ENCODE results near the gene PRKAR1B.
"Not testable (repeated sequence)": the region's sequence is repeated elsewhere in the genome, so short reads cannot be mapped to it uniquely, and the experiment has no call there.

PRKAR1B gene

DNA sequence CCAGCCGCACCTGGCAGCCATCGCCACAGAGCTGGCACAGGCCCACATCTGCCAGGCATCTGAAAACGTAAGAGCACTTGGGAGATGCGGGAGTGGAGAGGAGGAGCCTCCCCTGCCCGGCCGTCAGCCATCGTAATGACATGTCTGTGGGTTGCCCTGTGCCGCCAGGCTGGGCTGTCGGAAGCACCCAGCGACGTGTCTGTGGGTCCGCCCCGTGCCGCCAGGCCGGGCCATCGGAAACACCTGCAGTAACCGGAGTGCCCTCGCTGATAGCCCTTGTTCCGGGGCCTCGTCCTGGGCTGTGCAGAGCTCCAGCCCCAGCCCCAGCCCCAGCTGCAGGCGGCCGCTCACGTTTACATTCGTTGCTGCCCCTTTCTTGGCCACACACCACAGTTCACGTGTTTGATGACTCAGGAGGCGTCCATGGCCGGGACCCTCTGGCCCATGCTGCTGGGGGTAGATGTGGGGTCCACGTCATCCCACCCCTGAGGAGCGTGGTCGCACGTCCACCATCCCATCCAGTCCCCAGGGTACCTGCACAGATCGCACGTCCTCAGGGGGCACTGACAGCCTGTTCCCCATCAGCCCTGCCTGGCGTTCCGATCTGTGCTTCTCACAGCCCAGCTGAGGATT lies 30.0 kb upstream of the PRKAR1B start:
- DNase-seq (ENCODE audit: low spot score): no peak

DNA sequence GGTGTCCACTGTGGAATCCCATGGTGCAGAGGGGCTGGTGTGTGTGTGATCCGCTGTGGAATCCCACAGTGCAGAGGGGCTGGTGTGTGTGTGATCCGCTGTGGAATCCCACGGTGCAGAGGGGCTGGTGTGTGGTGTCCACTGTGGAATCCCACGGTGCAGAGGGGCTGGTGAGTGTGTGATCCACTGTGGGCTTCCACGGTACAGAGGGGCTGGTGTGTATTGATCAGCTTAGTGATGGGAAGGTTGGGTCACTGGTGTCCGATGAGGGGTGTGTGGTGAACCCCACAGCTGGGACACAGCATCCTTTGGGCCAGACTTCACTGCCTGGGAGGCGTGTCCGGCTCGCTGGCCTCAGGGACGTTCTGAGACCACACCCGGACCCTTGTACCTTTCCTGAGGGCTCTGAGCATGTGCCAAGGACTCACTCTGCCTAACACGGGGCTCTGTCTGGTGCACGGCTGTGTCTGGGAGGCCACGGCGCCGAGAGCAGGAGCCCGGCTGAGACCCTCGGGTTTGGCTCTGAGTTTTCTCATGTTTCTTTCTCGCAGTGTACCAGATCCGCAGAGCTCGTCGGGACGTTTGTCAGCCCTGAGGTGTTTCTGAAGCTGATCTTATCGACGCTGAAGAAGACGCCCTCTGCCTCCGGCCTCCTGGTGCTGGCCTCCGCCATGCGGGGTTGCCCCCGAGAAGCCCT lies 29.3 kb upstream of the PRKAR1B start:
- no peak for DNase-seq (ENCODE audit: low spot score)

DNA sequence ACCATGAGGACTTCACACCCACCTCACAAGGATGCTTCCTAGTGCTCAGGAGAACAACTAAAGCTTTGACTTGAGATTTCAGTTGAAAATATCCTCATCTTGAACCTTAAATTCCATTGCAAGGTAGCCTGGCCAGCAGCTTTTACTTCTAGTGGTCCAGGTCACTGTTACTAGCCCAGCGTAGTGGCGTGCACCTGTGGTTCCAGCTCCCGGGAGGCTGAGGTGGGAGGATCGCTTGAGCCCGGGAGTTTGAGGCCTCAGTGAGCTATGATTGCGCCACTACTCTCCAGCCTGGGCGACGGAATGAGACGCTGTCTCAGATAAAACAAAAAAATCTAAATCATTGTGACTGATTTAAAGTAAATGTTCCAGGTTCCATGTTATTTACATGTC lies 28.3 kb upstream of the PRKAR1B start:
- no peak for DNase-seq (ENCODE audit: low spot score)

DNA sequence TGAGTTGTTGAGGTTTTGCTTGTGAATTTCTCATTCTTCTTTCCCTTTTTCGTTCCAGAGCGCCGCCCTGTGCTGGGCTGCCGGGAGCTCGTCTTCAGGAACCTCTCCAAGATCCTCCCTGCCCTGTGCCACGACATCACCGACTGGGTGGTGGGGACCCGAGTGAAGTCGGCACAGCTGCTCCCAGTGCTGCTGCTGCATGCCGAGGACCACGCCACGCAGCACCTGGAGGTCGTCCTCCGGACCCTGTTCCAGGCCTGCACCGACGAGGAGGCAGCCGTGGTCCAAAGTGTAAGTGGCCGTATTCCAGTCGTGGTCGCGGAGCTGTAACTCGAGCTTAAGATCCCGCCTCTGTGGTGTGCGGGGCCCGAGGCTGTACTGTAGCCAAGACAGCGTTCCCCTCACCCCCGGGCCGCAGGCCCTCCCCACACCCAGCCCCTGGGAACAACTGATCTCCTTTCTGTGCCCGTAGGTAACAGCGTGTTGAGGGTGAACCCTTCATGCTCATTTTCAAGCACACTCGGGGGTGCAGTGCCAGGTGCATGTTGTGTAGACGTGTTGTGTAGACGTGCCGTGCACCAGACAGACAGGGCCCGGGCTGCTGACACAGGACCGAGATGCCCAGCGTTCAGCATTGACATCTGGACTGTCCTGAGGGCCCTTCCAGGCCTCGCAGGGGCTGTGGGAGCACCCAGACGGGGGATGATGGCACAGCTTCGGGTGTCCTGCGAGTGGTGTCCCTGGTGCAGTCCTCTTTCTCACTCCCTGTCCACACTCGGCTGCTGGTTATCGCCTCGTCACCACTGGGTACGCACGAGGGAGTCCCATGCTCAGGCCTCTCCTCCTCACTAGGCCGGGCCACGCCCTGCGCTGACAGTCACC lies 27.7 kb upstream of the PRKAR1B start:
- no peak for DNase-seq (ENCODE audit: low spot score)

DNA sequence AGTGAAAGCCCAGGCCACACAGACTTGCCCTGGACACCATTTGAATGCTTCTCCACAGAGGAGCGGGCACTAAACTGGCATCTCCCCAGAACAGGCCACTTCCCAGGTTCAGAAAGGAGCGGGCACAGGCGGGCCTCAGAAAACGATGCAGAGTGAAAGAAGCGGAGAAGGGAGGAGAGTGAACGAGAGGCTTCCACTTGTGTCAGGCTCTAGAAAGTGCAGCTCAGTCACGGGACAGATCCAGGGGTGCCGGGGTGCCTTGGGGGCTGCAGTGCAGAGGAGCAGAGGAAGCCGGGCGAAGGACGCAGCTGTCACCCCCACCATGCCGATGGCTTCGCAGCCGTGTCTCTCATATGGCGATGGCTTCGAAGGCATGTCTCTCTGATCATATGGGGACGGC lies 26.1 kb upstream of the PRKAR1B start:
- DNase-seq (ENCODE audit: low spot score): no peak

DNA sequence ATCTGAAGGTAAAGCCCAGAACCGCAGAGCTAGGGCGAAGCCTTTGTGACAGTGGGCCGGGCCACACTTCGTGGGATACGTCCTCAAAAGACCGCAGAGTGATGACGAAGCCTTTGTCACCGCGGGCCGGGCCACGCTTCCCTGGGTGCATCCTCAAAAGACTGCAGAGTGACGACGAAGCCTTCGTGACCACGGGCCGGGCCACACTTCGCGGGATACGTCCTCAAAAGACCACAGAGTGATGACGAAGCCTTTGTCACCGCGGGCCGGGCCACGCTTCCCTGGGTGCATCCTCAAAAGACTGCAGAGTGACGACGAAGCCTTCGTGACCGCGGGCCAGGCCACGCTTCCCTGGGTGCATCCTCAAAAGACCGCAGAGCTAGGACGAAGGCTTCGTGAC lies 25.2 kb upstream of the PRKAR1B start:
- DNase-seq (ENCODE audit: low spot score): not testable (repeated sequence)

DNA sequence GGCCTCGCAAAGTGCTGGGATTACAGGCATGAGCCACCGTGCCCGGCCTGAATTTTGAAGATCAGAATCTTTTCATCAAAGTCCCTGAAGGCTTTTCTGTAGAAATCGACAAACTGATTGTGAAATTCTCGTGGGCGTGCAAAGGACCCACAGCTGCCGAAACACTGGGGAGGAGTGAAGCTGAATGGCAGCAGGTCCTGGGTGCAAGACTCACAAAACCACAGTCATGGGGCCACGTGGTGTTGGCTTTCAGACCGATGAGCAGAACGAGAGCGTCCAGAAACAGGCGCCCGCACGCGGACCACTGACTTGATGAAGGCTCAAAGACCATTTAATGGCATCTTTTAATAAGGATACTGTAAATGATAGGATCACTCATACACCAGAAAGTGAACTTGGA lies 24.7 kb upstream of the PRKAR1B start:
- DNase-seq (ENCODE audit: low spot score): no peak

DNA sequence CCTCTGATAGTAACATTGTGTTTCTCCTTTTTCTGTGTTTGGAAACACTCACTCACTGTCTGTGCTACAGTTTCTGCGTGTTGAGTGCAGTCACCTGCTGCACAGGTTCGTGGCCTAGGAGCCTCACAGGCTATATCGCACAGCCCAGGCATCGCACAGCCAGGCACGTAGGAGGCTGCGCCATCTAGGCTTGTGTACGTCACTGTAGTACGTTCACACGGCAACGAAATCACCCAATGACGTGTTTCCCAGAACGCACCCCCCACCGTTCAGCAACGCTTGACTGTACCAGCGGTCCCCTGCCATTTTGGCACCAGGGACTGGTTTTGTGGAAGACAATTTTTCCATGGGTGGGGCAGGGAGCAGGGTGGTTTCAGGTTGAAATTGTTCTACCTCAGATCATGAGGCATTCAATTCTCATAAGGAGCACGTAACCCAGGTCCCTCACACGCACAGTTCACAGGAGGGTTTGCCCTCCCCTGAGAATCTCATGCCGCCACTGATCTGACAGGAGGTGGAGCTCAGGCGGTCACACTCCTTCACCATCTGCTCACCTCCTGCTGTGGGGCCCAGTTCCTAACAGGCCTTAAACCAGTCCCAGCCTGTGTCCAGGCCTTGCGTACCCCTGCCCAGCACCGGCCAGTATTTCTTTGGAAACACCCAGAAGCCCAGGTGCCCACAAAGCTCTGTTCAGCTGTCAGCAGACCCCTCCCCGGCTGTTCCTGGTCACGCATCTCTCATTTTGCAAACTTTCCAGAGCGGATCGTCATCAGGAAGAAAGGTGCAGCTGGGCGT lies 23.2 kb upstream of the PRKAR1B start:
- no peak for DNase-seq (ENCODE audit: low spot score)

DNA sequence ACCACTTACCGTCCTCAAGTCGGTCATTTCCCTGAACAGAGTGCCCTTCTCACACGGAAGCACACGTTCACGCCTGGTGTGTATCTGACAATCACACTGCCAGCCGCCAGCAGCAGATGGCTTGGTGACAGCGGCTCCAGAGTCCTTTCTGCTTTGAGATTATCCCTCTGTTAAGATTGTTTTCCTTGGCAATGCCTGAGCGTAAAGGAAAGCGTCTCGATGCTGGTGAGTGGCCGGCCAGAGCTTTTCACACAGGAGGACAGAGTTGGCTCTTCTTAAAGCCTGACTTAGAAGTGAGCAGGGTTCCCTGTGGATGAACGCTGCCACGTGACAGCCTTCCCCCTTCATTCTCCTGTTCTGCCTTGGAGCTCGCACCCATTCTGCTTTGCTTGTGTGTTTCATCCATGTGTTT lies 22.1 kb upstream of the PRKAR1B start:
- DNase-seq (ENCODE audit: low spot score): no peak

DNA sequence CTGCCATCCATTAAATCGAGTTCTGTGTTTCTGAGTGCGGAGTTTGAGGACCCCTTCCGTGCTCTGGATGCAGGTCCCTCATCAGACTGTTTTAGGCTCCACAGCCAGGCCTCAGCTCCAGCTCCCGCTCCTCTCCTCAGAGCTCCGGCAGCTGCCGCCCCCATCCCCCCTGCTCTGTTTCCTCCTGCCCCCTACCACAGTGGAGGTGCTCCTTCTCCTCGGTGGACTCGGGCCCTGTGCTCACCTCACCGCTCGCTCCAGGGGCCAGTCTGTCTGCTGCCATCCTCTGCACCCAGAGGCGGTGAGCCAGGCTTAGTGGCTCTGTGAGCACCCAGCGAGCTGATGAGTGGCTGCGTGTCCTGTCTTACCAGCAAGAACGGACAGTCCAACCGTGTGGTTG lies 21.4 kb upstream of the PRKAR1B start:
- no peak for DNase-seq (ENCODE audit: low spot score)

DNA sequence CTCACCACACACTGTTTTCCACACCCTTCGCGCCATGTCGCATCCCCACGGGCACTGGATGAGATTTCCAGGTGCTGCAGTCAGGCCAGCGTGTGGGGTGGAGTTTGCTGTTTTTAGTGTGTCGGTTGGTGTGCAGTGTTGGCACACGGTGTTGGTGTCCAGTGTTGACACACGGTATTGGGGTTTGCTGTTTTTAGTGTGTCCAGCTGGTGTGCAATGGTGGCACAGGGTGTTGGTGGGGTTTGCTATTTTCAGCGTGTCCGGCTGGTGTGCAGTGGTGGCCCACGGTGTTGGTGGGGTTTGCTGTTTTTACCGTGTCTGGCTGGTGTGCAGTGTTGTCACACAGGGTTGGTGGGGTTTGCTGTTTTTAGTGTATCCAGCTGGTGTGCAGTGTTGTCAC lies 20.1 kb upstream of the PRKAR1B start:
- no peak for DNase-seq (ENCODE audit: low spot score)

DNA sequence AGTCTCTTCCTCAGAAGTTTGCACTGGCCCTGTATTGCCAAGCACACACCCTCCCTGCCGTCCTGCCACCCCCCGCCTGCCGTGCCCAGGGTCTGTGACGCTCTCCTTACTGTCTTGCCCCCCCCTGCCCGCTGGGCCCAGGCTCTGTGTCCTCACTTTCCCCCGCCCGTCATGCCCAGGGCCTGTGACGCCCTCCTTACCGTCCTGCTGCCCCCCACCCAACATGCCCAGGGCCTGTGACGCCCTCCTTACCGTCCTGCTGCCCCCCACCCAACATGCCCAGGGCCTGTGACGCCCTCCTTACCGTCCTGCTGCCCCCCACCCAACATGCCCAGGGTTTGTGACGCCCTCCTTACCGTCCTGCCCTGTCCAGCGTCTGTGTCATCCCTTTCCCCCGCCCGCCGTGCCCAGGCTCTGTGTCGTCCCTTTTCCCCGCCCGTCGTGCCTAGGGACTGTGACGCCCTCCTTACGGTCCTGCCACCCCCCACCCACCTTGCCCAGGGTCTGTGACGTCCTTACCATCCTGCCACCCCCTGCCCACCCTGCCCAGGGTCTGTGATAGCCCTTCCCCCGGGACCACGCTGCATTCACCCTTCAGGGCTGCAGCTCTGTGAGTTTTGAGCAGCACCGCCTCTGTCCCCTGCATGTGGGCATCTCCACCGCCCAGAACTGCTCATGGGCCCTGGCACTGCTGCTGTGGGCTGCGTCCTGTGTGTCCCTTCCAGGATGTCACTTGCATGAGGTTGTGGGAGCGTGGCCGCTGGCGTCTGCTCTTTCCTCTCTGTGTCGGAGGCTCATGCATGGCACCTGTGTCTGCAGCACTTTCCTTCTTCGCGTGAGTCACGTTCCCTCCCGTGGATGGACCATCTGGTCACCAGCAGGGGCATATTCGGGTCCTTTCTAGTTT lies 19.3 kb upstream of the PRKAR1B start:
- DNase-seq (ENCODE audit: low spot score): no peak

DNA sequence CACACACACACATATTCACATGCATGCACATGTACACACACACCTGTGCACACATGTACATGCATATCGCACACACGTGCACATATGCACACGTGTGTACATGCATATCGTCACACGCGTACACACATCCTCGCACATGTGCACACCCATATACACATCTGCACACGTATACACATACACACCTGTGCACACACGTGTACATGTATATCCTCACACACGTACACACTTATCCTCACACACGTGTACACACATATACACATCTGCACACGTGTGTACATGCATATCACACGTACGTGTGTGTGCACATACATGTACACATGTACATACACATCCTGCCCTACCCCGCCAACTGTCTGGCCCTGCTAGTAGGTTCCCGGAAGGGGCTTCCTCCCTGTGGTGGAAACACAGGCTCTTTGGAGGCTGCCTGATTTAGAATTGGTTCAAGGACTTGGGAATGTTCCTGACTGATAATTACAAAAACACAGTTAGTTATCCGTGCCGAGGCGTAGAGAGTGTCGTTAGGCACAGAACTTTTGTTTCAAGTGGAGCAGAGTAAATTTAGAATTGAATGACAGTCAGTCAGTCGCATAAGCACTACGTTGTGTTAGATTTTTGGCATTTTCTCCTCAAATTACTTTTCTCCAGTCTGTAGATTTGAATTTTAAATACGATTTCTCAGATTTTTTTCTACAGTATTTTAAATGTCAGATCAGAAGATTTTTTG lies 18.5 kb upstream of the PRKAR1B start:
- no peak for DNase-seq (ENCODE audit: low spot score)

DNA sequence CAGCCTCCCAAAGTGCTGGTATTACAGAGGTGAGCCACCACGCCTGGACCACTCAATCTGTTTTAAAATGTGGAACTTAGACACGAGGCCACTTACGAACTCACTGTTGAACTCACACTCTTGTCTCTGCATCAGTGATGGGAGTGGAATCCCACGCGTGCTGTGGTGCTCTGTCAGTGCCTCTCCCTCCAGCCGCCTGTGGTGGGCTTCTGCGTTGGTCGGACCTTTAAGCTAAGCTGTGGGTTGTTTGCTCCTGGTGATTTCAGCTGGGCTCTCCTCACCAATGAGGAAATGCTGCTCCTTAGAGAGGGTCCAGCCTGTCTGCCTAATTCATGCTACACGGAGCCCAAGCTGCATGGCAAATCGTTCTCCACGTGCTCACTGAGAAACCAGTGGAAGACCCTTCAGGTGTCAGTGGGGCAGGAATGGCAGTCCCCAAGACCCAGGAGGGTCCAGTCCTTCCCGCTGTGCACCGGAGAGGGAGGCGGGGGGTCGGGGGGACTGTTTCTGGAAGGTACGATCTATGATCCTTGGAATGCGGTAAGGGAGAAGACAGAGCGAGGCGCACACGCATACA lies 17.9 kb upstream of the PRKAR1B start:
- DNase-seq (ENCODE audit: low spot score): no peak

DNA sequence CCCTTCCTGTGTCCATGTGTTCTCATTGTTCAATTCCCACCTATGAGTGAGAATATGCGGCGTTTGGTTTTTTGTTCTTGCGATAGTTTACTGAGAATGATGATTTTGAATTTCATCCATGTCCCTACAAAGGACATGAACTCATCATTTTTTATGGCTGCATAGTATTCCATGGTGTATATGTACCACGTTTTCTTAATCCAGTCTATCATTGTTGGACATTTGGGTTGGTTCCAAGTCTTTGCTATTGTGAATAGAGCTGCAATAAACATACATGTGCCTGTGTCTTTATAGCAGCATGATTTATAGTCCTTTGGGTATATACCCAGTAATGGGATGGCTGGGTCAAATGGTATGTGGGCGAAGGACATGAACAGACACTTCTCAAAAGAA lies 17.0 kb upstream of the PRKAR1B start:
- not testable (repeated sequence) for DNase-seq (ENCODE audit: low spot score)

DNA sequence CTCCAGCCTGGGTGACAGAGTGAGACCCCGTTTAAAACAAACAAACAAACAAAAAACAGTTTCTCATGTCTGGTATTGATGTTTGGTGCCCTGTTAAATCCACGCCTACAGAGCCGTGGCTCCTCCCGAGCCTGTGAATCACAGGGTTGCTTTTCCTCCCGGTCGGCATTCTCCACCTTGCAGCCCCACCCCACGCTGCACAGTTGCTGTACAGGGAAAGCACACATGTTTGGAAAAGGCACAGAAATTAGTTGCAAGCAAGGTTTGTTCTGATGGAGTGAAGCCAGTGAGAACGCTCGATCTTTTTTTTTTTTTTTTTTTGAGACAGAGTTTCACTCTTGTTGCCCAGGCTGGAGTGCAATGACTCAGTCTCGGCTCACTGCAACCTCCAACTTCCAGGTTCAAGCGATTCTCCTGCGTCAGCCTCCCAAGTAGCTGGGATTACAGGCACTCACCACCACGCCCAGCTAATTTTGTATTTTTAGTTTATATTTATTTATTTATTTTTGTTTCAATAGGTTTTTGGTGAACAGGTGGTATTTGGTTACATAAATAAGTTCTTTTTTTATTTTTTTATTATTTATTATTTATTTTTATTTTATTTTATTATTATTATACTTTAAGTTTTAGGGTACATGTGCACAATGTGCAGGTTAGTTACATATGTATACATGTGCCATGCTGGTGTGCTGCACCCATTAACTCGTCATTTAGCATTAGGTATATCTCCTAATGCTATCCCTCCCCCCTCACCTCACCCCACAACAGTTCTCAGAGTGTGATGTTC lies 16.5 kb upstream of the PRKAR1B start:
- DNase-seq (ENCODE audit: low spot score): not testable (repeated sequence)

DNA sequence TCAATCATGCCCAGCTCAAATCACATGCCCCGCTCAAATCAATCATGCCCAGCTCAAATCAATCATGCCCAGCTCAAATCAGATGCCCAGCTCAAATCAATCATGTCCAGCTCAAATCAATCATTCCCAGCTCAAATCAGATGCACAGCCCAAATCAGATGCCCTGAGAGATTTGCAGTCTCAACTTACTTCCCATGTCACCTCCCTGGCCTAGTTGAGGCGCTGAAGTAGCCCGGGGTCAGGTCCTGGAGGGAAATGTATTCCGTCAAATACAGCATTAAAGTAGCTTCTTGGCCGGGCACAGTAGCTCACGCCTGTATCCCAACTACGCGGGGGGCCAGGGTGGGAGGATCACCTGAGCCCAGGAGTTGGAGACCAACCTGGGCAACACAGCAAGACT lies 15.7 kb upstream of the PRKAR1B start:
- DNase-seq (ENCODE audit: low spot score): no peak

DNA sequence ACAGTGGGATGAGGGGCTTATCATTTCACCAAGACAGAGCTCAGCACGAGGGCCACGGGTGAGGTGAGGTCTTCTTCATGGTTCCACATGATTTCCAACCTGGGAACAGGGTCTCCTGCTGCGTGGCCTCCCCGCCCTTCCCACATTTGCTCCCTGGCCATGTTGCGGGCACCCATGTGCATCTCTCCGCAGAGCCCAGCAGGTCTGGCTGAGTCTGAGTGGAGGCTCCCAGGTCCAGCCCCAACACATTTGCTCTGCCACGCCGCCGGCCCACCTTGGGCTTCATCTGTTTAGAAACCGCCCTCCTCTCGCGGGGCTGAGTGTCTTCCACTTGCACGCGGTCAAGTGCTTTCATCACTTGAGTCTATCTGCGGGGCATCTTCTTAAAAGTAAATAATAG lies 14.8 kb upstream of the PRKAR1B start:
- DNase-seq (ENCODE audit: low spot score): no peak

DNA sequence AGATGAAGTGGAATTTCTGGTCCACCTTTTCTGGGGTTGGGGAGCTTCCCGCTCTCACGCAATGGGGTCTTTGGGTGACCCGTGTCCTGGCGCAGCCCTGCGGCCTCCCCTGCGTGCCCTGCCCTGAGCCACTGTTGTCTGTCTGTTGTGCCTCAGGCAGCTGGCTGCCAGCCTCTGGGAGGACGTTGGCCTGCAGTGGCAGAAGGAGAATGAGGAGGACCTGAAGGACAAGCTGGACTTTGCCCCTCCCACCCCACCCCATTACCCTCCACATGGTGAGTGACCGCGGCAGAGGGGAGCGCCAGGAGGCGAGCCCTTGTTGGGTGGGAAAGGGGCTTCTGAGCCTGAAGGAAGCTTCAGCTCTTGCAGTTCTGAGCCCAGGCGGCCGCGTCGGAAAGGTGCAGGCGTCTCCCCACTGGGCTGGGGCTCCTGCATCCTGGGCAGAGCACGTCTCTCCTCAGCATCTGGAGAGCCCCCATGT lies 14.2 kb upstream of the PRKAR1B start:
- DNase-seq (ENCODE audit: low spot score): no peak

All from hepatic stellate cell (primary cell).